Measurements from ENCODE around the gene FSTL5.

GRCh38 chr4:161336016-161336530 lies 827.7 kb downstream of the FSTL5 start:
- TF ChIP-seq RAD21 (CRISPR knock-in tag; conservative IDR thresholded peaks at IDR 0.05 in 1 of 2, IDR thresholded peaks at IDR 0.05 in 1 of 2) (no peak), TAF1 (IDR thresholded peaks at IDR 0.05; ENCODE audit: control insufficient read depth, extremely low read depth, insufficient read depth, low read length, severe bottlenecking) (no peak), CHD2 (IDR thresholded peaks at IDR 0.05; ENCODE audit: low read depth, low read length) (no peak), BACH1 (tag; IDR thresholded peaks at IDR 0.05) (no peak), CTCF (IDR thresholded peaks at IDR 0.05 in 2 of 3, conservative IDR thresholded peaks at IDR 0.05 in 1 of 3; ENCODE audit: insufficient read depth in 2 of 3, low read depth in 1 of 3, low read length in 3 of 3) (no peak), HIVEP1 (CRISPR knock-in tag; IDR thresholded peaks at IDR 0.05) (no peak), CBX8 (IDR thresholded peaks at IDR 0.05; ENCODE audit: borderline replicate concordance, extremely low read depth, low read depth, low read length, poor library complexity, severe bottlenecking) (no peak), FOXM1 (IDR thresholded peaks at IDR 0.05; ENCODE audit: low read depth) (no peak), FOXM1 (CRISPR knock-in tag; IDR thresholded peaks at IDR 0.05; ENCODE audit: low read depth) (no peak), SMARCE1 (IDR thresholded peaks at IDR 0.05) (no peak), KLF16 (IDR thresholded peaks at IDR 0.05) (no peak), SMAD1 (IDR thresholded peaks at IDR 0.05; ENCODE audit: low read depth, low read length, partially characterized antibody) (no peak), CHAMP1 (IDR thresholded peaks at IDR 0.05) (no peak), UBTF (IDR thresholded peaks at IDR 0.05; ENCODE audit: borderline replicate concordance in 1 of 2, low read depth in 2 of 2, low read length in 2 of 2) (no peak)
